CD4-positive, alpha-beta T cell (primary cell): ENCODE results near the gene POLR3K. TPM values are rescaled to one million over a fixed set of nuclear protein-coding genes. Genes with fewer than 3 reads are reported as not detected.
"Not testable (repeated sequence)": the region's sequence is repeated elsewhere in the genome, so short reads cannot be mapped to it uniquely, and the experiment has no call there.

Experiments used
- ATAC-seq: fragments of 200-7000 bp; cut with Tn5 transposase; one replicate; pipeline ENCODE4 v1.10.0; 2022; ENCODE audit warnings: mild to moderate bottlenecking; ENCODE audit not compliant: poor library complexity
- CTCF ChIA-PET: fragments of 350-600 bp; sonication (Branson Sonifier 250); formaldehyde crosslinking; loops from one replicate; lab custom pipeline; 2021; ENCODE audit warnings: antibody characterized with exemption, inconsistent platforms; lab: Charles Lee
- POLR2A ChIA-PET: fragments of 350-600 bp; sonication (Branson Sonifier 250); formaldehyde crosslinking; loops from one replicate; lab custom pipeline; 2021; ENCODE audit warnings: antibody characterized with exemption, inconsistent platforms; lab: Charles Lee
- DNase-seq, 14 experiments: peaks; one replicate each; pipeline ENCODE4 v3.0.0-alpha.2; 2013 to 2020; ENCODE audit warnings: mixed read lengths in 2 of 14
- H3K27ac ChIP-seq, 2 donors: one replicate each; pipeline versions ENCODE4 v1.5.1 to v1.7.0; 2013; ENCODE audit warnings: low read length in 2 of 2, low read depth in 1 of 2, mild to moderate bottlenecking in 1 of 2
- H3K27me3 ChIP-seq, 2 experiments: 1 replicate in 1 of 2; 2 replicates in 1 of 2; pipeline versions ENCODE4 v1.6.1 to v1.7.0; 2013; ENCODE audit warnings: low read length in 2 of 2, control low read depth in 1 of 2, mild to moderate bottlenecking in 1 of 2, moderate library complexity in 1 of 2; ENCODE audit not compliant: insufficient read depth in 2 of 2, control insufficient read depth in 1 of 2
- H3K36me3 ChIP-seq: one replicate; pipeline ENCODE4 v1.6.1; 2013; ENCODE audit warnings: low read length, control low read depth; ENCODE audit not compliant: insufficient read depth
- H3K4me1 ChIP-seq: one replicate; pipeline ENCODE4 v1.6.1; 2013; ENCODE audit warnings: low read length, control low read depth; ENCODE audit not compliant: insufficient read depth
- H3K4me3 ChIP-seq: one replicate; pipeline ENCODE4 v1.5.1; 2013; ENCODE audit warnings: mild to moderate bottlenecking, low read length, moderate library complexity
- H3K9me3 ChIP-seq, 2 experiments: 1 replicate in 1 of 2; 2 replicates in 1 of 2; pipeline versions ENCODE4 v1.6.1 to v1.7.0; 2013; ENCODE audit warnings: low read length in 2 of 2, mild to moderate bottlenecking in 2 of 2, control low read depth in 1 of 2, moderate library complexity in 1 of 2; ENCODE audit not compliant: control insufficient read depth in 1 of 2, insufficient read depth in 1 of 2
- H3K27ac Mint-ChIP-seq: one replicate; pipeline ENCODE4 v1.8.0; 2020; ENCODE audit warnings: mixed read lengths
- H3K27me3 Mint-ChIP-seq: one replicate; pipeline ENCODE4 v1.8.0; 2021; ENCODE audit warnings: mixed read lengths
- H3K36me3 Mint-ChIP-seq: one replicate; pipeline ENCODE4 v1.8.0; 2021; ENCODE audit warnings: low read depth, mixed read lengths
- H3K4me1 Mint-ChIP-seq: one replicate; pipeline ENCODE4 v1.8.0; 2021; ENCODE audit warnings: low read depth, mixed read lengths
- H3K4me3 Mint-ChIP-seq: one replicate; pipeline ENCODE4 v1.8.0; 2020; ENCODE audit warnings: mild to moderate bottlenecking, mixed read lengths
- H3K9me3 Mint-ChIP-seq: one replicate; pipeline ENCODE4 v1.8.0; 2020; ENCODE audit warnings: mixed read lengths
- CTCF ChIP-seq: fragments of 200-600 bp; IDR thresholded peaks from one replicate; pipeline ENCODE4 v1.8.0; 2022; ENCODE audit warnings: antibody characterized with exemption, mild to moderate bottlenecking
- intact Hi-C, 2 experiments: fragments of 100-400 bp; cut with DNase I in 1 of 2; cut with micrococcal nuclease in 1 of 2; formaldehyde crosslinking; loops; one replicate each; pipeline versions ENCODE4 v1.15.1 to v1.9.0; 2023 to 2025; cut with DNase I, micrococcal nuclease
- total RNA-seq, 174 experiments: library from RNA in 2 of 174; stranded (reverse) in 2 of 174; gene quantifications; one replicate each; pipeline ENCODE4 v1.2.3 and lab custom pipeline; 2021 to 2026

POLR3K gene
- total RNA-seq, 2 experiments from 2014 or later, result 4.1 TPM

GRCh38 chr16:41439-42068, 11.9 kb downstream of the POLR3K start:
- Histone ChIP-seq H3K27ac (no peak overlapping the region), H3K4me1 (peaks cover 33% of the 10 kb centered on the region), H3K27me3 (no peaks in the 10 kb centered on the region), H3K9me3 (no peaks in the 10 kb centered on the region), H3K4me3 (no peak overlapping the region), H3K36me3 (peaks cover 31% of the 10 kb centered on the region)
- POLR2A ChIA-PET, result no interaction called here
- H3K27ac Mint-ChIP-seq, result no peak overlapping the region
- H3K9me3 Mint-ChIP-seq, result no peaks in the 10 kb centered on the region
- H3K27me3 Mint-ChIP-seq, result no peaks in the 10 kb centered on the region
- H3K4me1 Mint-ChIP-seq, result peaks cover 33% of the 10 kb centered on the region
- H3K36me3 Mint-ChIP-seq, result peaks cover 55% of the 10 kb centered on the region
- no peak for TF ChIP-seq CTCF
- ATAC-seq, result no peak
- no peak overlapping the region for H3K4me3 Mint-ChIP-seq
- CTCF ChIA-PET, result no interaction called here
- intact Hi-C loops, result no loop called here
- DNase-seq, result no peak

GRCh38 chr16:38941-39892, 14.2 kb downstream of the POLR3K start:
- intact Hi-C loops, result no loop called here
- DNase-seq, result peak; percentile 18 to 84 (median 40)
- Histone ChIP-seq H3K9me3 (no peaks in the 10 kb centered on the region), H3K27ac (peak overlapping the region; percentile 5 to 46), H3K4me1 (peaks cover 33% of the 10 kb centered on the region), H3K4me3 (no peak overlapping the region), H3K36me3 (peaks cover 13% of the 10 kb centered on the region), H3K27me3 (no peaks in the 10 kb centered on the region)
- H3K4me3 Mint-ChIP-seq, result no peak overlapping the region
- ChIA-PET CTCF (interaction anchor here (0.7 to 2.5 kb wide), 3 partner anchors 26 to 58 kb away, joined by 3 to 8 read pairs (median 3); no protein-coding TSS in a partner anchor), POLR2A (interaction anchor here (1.4 kb wide), 1 partner anchor 14 kb away, joined by 6 read pairs; the partner anchor contains the start of genes POLR3K and SNRNP25)
- no peaks in the 10 kb centered on the region for H3K27me3 Mint-ChIP-seq
- peak overlapping the region; percentile 70 for H3K27ac Mint-ChIP-seq
- peaks cover 32% of the 10 kb centered on the region for H3K36me3 Mint-ChIP-seq
- H3K4me1 Mint-ChIP-seq, result peaks cover 38% of the 10 kb centered on the region
- no peak for TF ChIP-seq CTCF
- peak; percentile 93 for ATAC-seq
- H3K9me3 Mint-ChIP-seq, result no peaks in the 10 kb centered on the region

DNA sequence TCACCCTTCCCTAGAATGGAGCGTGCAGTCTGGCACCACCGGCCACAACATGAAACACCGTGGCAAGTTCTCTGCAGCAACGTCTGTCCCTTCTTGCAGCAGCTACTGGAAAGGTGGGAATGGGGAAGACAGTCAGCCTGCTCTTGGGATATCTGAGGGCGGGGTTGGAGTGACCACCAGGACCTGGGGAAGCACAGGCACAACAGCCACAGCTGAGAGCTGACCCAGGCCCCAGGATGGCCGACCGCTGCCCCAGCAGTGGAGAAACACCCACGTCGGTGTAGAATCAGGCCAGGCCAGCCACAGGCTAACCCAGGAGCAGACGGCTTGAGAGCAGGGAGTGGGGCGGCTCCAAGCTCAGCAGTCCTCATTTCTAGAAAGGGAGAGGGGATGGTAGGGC, 15.2 kb downstream of the POLR3K start:
- not testable (repeated sequence) for H3K27ac Mint-ChIP-seq, H3K9me3 Mint-ChIP-seq

More for the DNA sequence above, 15.2 kb downstream of the POLR3K start:
- H3K27ac ChIP-seq, DNase-seq, H3K27me3 Mint-ChIP-seq, H3K36me3 ChIP-seq, H3K4me3 ChIP-seq, intact Hi-C loops, H3K4me3 Mint-ChIP-seq, H3K9me3 ChIP-seq, H3K27me3 ChIP-seq, ATAC-seq: not testable (repeated sequence)
- ChIA-PET CTCF (interaction anchor here (2.5 kb wide), 1 partner anchor 27 kb away, joined by 8 read pairs; no protein-coding TSS in a partner anchor), POLR2A (interaction anchor here (1.4 kb wide), 1 partner anchor 15 kb away, joined by 6 read pairs; the partner anchor contains the start of genes POLR3K and SNRNP25)
- peaks cover 33% of the 10 kb centered on the region for H3K4me1 ChIP-seq
- Mint-ChIP-seq H3K36me3 (peaks cover 23% of the 10 kb centered on the region), H3K4me1 (peaks cover 40% of the 10 kb centered on the region)
